Trophoblast cell (in vitro differentiated cells and primary cell): ENCODE measurements around the gene S100B.

ENCODE experiments used
- DNase-seq, 2 donors: peaks; one replicate each; pipeline ENCODE4 v3.0.0-alpha.2; 2016
- H2AFZ ChIP-seq: 2 replicates; pipeline ENCODE4 v1.6.1; 2013; ENCODE audit warnings: low read length, moderate library complexity, mild to moderate bottlenecking; ENCODE audit not compliant: insufficient read depth, poor library complexity
- H2AK5ac ChIP-seq: 2 replicates; pipeline ENCODE4 v1.6.1; 2013; ENCODE audit warnings: mild to moderate bottlenecking, low read length
- H2BK120ac ChIP-seq: 2 replicates; pipeline ENCODE4 v1.6.1; 2013; ENCODE audit warnings: low read length, mild to moderate bottlenecking, moderate library complexity; ENCODE audit not compliant: insufficient read depth, poor library complexity
- H2BK12ac ChIP-seq: 2 replicates; pipeline ENCODE4 v1.6.1; 2013; ENCODE audit warnings: mild to moderate bottlenecking, low read length, moderate library complexity
- H2BK5ac ChIP-seq: 2 replicates; pipeline ENCODE4 v1.6.1; 2013; ENCODE audit warnings: low read length, low read depth, moderate library complexity, mild to moderate bottlenecking; ENCODE audit not compliant: poor library complexity
- H3K14ac ChIP-seq: 2 replicates; pipeline ENCODE4 v1.6.1; 2013; ENCODE audit warnings: mild to moderate bottlenecking, low read length
- H3K18ac ChIP-seq: 2 replicates; pipeline ENCODE4 v1.6.1; 2013; ENCODE audit warnings: mild to moderate bottlenecking, low read length
- H3K23ac ChIP-seq: 2 replicates; pipeline ENCODE4 v1.6.1; 2013; ENCODE audit warnings: low read length
- H3K27ac ChIP-seq: 2 replicates; pipeline ENCODE4 v1.5.1; 2013; ENCODE audit warnings: low read depth, mild to moderate bottlenecking, inconsistent platforms, low read length, moderate library complexity
- H3K27me3 ChIP-seq: 2 replicates; pipeline ENCODE4 v1.6.1; 2013; ENCODE audit warnings: inconsistent platforms, mild to moderate bottlenecking, low read length, moderate library complexity; ENCODE audit not compliant: insufficient read depth
- H3K36me3 ChIP-seq, 2 experiments: 1 replicate in 1 of 2; 2 replicates in 1 of 2; pipeline ENCODE4 v1.6.1; 2013; ENCODE audit warnings: low read length in 2 of 2, mild to moderate bottlenecking in 2 of 2, moderate library complexity in 1 of 2; ENCODE audit not compliant: insufficient read depth in 2 of 2, control insufficient read depth in 1 of 2
- H3K4ac ChIP-seq: 2 replicates; pipeline ENCODE4 v1.6.1; 2013; ENCODE audit warnings: low read depth, mild to moderate bottlenecking, low read length, moderate library complexity
- H3K4me1 ChIP-seq, 2 experiments: 1 replicate in 1 of 2; 2 replicates in 1 of 2; pipeline ENCODE4 v1.6.1; 2013; ENCODE audit warnings: low read length in 2 of 2, mild to moderate bottlenecking in 2 of 2, moderate library complexity in 1 of 2; ENCODE audit not compliant: insufficient read depth in 2 of 2, control insufficient read depth in 1 of 2
- H3K4me2 ChIP-seq: 2 replicates; pipeline ENCODE4 v1.6.1; 2013; ENCODE audit warnings: inconsistent platforms, mild to moderate bottlenecking, low read length, moderate library complexity
- H3K4me3 ChIP-seq: 2 replicates; pipeline ENCODE4 v1.5.1; 2013; ENCODE audit warnings: mild to moderate bottlenecking, low read depth, low read length, inconsistent platforms
- H3K79me1 ChIP-seq: one replicate; pipeline ENCODE4 v1.6.1; 2013; ENCODE audit warnings: low read length
- H3K79me2 ChIP-seq: 2 replicates; pipeline ENCODE4 v1.6.1; 2013; ENCODE audit warnings: low read length, mild to moderate bottlenecking; ENCODE audit not compliant: control insufficient read depth, insufficient read depth, poor library complexity
- H3K9ac ChIP-seq: 2 replicates; pipeline ENCODE4 v1.6.1; 2013; ENCODE audit warnings: mild to moderate bottlenecking, low read length
- H3K9me3 ChIP-seq: 2 replicates; pipeline ENCODE4 v1.6.1; 2013; ENCODE audit warnings: low read depth, mild to moderate bottlenecking, control low read depth, inconsistent platforms, low read length; ENCODE audit not compliant: insufficient read depth
- H4K12ac ChIP-seq: 2 replicates; pipeline ENCODE4 v1.6.1; 2013; ENCODE audit warnings: low read depth, mild to moderate bottlenecking, low read length, moderate library complexity
- H4K8ac ChIP-seq: 2 replicates; pipeline ENCODE4 v1.6.1; 2013; ENCODE audit warnings: low read depth, mild to moderate bottlenecking, low read length, moderate library complexity
- H4K91ac ChIP-seq: one replicate; pipeline ENCODE4 v1.6.1; 2013; ENCODE audit warnings: low read depth, mild to moderate bottlenecking, low read length, moderate library complexity
- WGBS: extraction: QIAGEN DNeasy Blood & Tissue Kit; methylation state at CpG from one replicate; pipeline ENCODE4 v1.1.7; 2013; ENCODE audit warnings: missing lambda C conversion rate; ENCODE audit not compliant: insufficient read length, insufficient coverage; ENCODE audit errors: extremely low coverage; 5-methylcytosine and 5-hydroxymethylcytosine counted together

S100B gene

DNA sequence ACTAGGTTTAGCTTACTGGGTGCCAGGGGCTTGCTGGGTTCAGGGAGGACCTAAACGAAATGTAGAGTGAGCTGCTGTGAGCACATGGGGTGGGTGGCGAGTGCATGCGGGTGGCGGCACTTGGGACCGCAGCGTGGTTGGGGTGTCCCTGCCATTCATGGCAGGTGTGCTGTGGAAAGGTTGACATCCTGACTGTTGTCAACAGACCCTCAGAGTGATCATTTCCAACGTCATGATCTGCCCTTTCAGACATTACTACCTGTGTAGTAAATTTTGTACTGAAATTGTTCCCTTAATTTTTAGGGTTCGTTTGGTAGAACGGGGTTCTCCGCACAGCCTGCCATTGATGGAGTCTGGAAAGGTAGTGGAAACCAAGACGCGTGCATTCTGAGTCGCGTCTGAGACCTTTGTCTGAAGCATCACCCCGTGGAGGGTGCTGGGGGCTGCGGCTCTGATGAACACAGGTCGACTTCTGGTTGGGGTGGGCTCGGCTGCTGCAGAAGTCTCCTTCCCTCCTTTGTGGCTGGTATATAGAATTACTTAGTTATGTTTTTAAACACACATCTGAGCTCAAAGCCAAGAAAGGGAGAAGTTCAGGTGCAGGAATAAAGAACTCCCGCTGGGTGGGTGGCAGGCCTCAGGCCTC is 43.3 kb downstream of the S100B start:
- Histone ChIP-seq H3K4me3 (no peak overlapping the region), H4K8ac (no peak overlapping the region), H3K4me1 (no peaks in the 10 kb centered on the region), H3K27ac (no peak overlapping the region), H2BK12ac (no peak overlapping the region), H2BK5ac (no peak overlapping the region), H3K27me3 (no peaks in the 10 kb centered on the region), H3K79me1 (no peaks in the 10 kb centered on the region), H2BK120ac (no peak overlapping the region), H3K9ac (no peak overlapping the region), H2AFZ (no peak overlapping the region), H4K91ac (no peak overlapping the region), H3K36me3 (peaks cover 77 to 86% of the 10 kb centered on the region in 2 experiments), H3K18ac (no peak overlapping the region), H3K23ac (no peak overlapping the region), H3K4ac (no peak overlapping the region), H3K4me2 (no peak overlapping the region), H3K9me3 (peaks cover 1% of the 10 kb centered on the region), H2AK5ac (no peak overlapping the region), H3K14ac (no peak overlapping the region), H4K12ac (no peak overlapping the region), H3K79me2 (no peaks in the 10 kb centered on the region)
- no CpG with 5 or more reads among the region's 19 CpGs for WGBS
- no peak for DNase-seq

DNA sequence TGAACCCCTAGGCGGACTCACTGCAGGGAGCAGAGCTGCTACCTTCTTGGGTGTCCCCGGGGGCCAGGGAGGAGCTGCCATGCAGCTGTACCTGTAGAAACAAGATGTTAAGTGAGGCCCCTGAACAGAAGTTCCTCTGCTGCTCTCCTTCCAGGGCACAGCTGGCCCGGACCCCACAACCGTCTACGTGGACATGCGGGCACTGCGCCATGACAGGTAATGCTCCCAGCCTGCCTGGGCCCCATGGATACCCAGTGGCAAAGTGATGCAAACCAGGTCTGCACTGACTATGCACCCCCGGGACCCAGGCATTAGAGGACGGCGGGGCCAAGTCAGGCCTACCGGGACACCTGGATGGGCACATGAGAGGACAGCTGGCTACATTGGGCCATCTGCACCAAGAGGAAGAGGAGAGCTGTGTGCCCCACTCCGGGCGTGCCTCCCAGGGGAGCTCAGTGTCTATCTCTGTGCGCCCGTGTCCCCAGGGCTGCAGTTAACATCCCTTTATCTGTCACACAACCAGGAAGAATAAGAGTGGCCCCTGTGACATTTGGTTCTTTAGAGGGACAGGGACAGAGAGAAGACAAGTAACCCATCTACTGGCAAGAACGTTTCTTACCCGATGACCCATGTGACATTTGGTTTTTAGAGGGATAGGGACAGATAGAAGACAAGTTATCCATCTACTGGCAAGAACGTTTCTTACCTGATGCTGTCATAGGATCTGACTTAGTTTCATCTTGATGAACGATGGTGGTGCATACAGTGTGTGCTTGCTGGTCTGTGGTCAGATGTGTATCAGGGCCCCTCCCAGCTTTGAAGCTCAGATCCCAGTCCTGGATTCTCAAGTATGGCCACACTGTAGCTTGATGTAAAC is 44.1 kb downstream of the S100B start:
- Histone ChIP-seq H3K27ac (no peak overlapping the region), H3K4me3 (no peak overlapping the region), H2BK12ac (no peak overlapping the region), H3K36me3 (peaks cover 72 to 83% of the 10 kb centered on the region in 2 experiments), H2AFZ (no peak overlapping the region), H3K27me3 (no peaks in the 10 kb centered on the region), H2BK120ac (no peak overlapping the region), H4K12ac (no peak overlapping the region), H4K8ac (no peak overlapping the region), H3K9ac (no peak overlapping the region), H2AK5ac (no peak overlapping the region), H2BK5ac (no peak overlapping the region), H3K4me2 (no peak overlapping the region), H3K79me2 (no peaks in the 10 kb centered on the region), H3K4me1 (no peaks in the 10 kb centered on the region), H3K23ac (no peak overlapping the region), H3K14ac (no peak overlapping the region), H3K4ac (no peak overlapping the region), H3K9me3 (no peaks in the 10 kb centered on the region), H3K18ac (no peak overlapping the region), H3K79me1 (no peaks in the 10 kb centered on the region), H4K91ac (no peak overlapping the region)
- DNase-seq = no peak
- no CpG with 5 or more reads among the region's 19 CpGs for WGBS

DNA sequence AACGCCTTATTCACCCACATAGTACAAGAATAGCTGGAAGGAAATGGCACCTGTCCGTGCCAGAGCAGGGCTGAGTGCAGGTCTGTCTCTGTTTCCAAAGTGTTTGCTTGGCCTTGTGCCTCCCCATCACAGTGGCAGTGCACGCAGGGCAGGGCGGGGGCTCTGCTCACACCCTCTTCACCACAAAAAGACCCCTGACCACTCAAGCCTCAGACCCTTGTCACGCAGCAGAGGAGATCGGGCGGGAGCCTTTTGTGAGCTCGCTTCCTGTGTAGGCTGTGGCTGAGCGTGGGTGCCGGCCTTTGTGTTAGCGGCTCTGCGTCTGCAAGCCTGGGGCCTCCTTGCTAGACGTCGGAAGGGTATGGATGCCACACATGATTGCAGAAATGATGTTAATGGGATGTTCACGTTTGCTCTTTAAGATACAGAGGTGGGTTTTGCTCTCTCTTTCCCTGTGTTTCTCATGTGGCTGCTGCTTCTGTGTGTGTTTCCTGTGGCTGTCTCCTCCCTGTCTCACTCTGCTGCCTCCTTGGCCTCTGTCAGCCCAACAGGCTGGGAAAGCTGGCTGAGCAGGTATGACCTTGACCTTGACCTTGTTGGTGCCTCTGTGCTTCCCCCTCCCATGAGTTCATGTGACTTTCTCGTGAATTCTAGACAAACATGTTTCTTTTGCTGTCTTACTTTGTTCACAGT is 45.4 kb downstream of the S100B start:
- peaks cover 74 to 83% of the 10 kb centered on the region in 2 experiments for H3K36me3 ChIP-seq
- H3K4ac ChIP-seq = no peak overlapping the region
- H3K14ac ChIP-seq = no peak overlapping the region
- H3K9ac ChIP-seq = no peak overlapping the region
- no peak overlapping the region for H3K23ac ChIP-seq
- no peaks in the 10 kb centered on the region for H3K79me2 ChIP-seq
- H3K4me3 ChIP-seq = no peak overlapping the region
- H3K4me2 ChIP-seq = no peak overlapping the region
- H4K8ac ChIP-seq = no peak overlapping the region
- no peak for DNase-seq
- H2BK12ac ChIP-seq = no peak overlapping the region
- no peak overlapping the region for H2BK5ac ChIP-seq
- H4K12ac ChIP-seq = no peak overlapping the region
- no peak overlapping the region for H3K18ac ChIP-seq
- no peaks in the 10 kb centered on the region for H3K4me1 ChIP-seq
- H2AFZ ChIP-seq = no peak overlapping the region
- no peaks in the 10 kb centered on the region for H3K79me1 ChIP-seq
- no CpG with 5 or more reads among the region's 16 CpGs for WGBS
- no peak overlapping the region for H4K91ac ChIP-seq
- H2BK120ac ChIP-seq = no peak overlapping the region
- H2AK5ac ChIP-seq = no peak overlapping the region
- H3K27ac ChIP-seq = no peak overlapping the region
- no peaks in the 10 kb centered on the region for H3K9me3 ChIP-seq
- no peaks in the 10 kb centered on the region for H3K27me3 ChIP-seq

DNA sequence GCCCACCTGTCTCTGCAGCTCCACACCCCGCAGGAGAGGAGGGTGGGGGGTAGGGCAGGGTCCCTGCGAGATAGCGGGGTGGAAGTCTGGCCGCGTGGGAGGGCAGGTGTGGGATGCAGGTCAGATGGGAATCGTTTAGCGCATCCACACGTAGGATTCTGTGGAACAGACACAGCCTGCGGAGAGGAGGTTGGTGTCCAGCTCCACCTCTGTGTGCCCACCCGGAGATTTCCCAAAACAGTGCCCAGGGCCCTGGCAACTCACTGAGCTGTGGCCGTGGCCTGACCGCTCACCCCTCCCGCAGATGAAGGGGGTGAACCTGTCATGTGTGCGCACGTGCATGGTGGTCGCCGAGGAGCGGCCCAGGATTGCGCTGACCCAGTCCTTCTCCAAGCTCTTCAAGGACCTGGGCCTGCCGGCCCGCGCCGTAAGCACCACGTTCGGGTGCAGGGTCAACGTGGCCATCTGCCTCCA is 46.9 kb downstream of the S100B start:
- WGBS = no CpG with 5 or more reads among the region's 26 CpGs
- H3K79me1 ChIP-seq = no peaks in the 10 kb centered on the region
- H3K9me3 ChIP-seq = no peaks in the 10 kb centered on the region
- H4K12ac ChIP-seq = no peak overlapping the region
- H4K91ac ChIP-seq = no peak overlapping the region
- no peak overlapping the region for H2BK12ac ChIP-seq
- H3K18ac ChIP-seq = no peak overlapping the region
- no peaks in the 10 kb centered on the region for H3K79me2 ChIP-seq
- H2AK5ac ChIP-seq = no peak overlapping the region
- H3K14ac ChIP-seq = no peak overlapping the region
- no peaks in the 10 kb centered on the region for H3K27me3 ChIP-seq
- H4K8ac ChIP-seq = no peak overlapping the region
- no peak overlapping the region for H2BK5ac ChIP-seq
- H3K23ac ChIP-seq = no peak overlapping the region
- H3K27ac ChIP-seq = no peak overlapping the region
- no peak overlapping the region for H3K4ac ChIP-seq
- no peak overlapping the region for H3K4me3 ChIP-seq
- no peak for DNase-seq
- H3K4me1 ChIP-seq = no peaks in the 10 kb centered on the region
- H2AFZ ChIP-seq = no peak overlapping the region
- no peak overlapping the region for H3K4me2 ChIP-seq
- H2BK120ac ChIP-seq = no peak overlapping the region
- no peak overlapping the region for H3K9ac ChIP-seq
- H3K36me3 ChIP-seq = peaks cover 74 to 84% of the 10 kb centered on the region in 2 experiments
